ENCODE data around the gene F7.

F7 gene

GRCh38 chr13:113115363-113116205 lies 10.0 kb downstream of the F7 start:
- H3K27ac ChIP-seq, result no peak overlapping the region
- TF ChIP-seq EZH2 (IDR thresholded peaks at IDR 0.05) (no peak), FOXP2 (optimal IDR thresholded peaks at IDR 0.05; ENCODE audit: control extremely low read depth, extremely low read length, insufficient read depth) (no peak), POLR2AphosphoS5 (IDR thresholded peaks at IDR 0.05; ENCODE audit: borderline replicate concordance, low read depth, low read length) (no peak)
- no peak for DNase-seq (ENCODE audit: low read depth, low spot score)

GRCh38 chr13:113116206-113116800 lies 10.7 kb downstream of the F7 start:
- no peaks in the 10 kb centered on the region for H3K9me3 ChIP-seq (ENCODE audit: low read depth, low read length)
- no peak for DNase-seq (ENCODE audit: low read depth, low spot score)
- no peak overlapping the region for H3K4me3 ChIP-seq
- no peak for TF ChIP-seq FOXP2 (optimal IDR thresholded peaks at IDR 0.05; ENCODE audit: control extremely low read depth, extremely low read length, insufficient read depth)
- no peak for TF ChIP-seq POLR2AphosphoS5 (IDR thresholded peaks at IDR 0.05; ENCODE audit: borderline replicate concordance, low read depth, low read length)
- no peak for TF ChIP-seq EZH2 (IDR thresholded peaks at IDR 0.05)
- no peaks in the 10 kb centered on the region for H3K36me3 ChIP-seq (ENCODE audit: insufficient read depth, low read length)
- no peak overlapping the region for H3K27ac ChIP-seq
- H3K9ac ChIP-seq (ENCODE audit: insufficient read length), result no peak overlapping the region

More at GRCh38 chr13:113115363-113116205, 10.0 kb downstream of the F7 start:
- H3K9me3 ChIP-seq (ENCODE audit: low read depth, low read length), result no peaks in the 10 kb centered on the region
- no peak overlapping the region for H3K9ac ChIP-seq (ENCODE audit: insufficient read length)
- H3K36me3 ChIP-seq (ENCODE audit: insufficient read depth, low read length), result no peaks in the 10 kb centered on the region
- no peak overlapping the region for H3K4me3 ChIP-seq

GRCh38 chr13:113116871-113117271 lies 11.3 kb downstream of the F7 start:
- no peak for TF ChIP-seq EZH2 (IDR thresholded peaks at IDR 0.05)
- no peak for TF ChIP-seq FOXP2 (optimal IDR thresholded peaks at IDR 0.05; ENCODE audit: control extremely low read depth, extremely low read length, insufficient read depth)
- no peak for TF ChIP-seq POLR2AphosphoS5 (IDR thresholded peaks at IDR 0.05; ENCODE audit: borderline replicate concordance, low read depth, low read length)
- H3K9ac ChIP-seq (ENCODE audit: insufficient read length), result no peak overlapping the region
- no peak overlapping the region for H3K27ac ChIP-seq
- H3K4me3 ChIP-seq, result no peak overlapping the region
- H3K36me3 ChIP-seq (ENCODE audit: insufficient read depth, low read length), result no peaks in the 10 kb centered on the region
- H3K9me3 ChIP-seq (ENCODE audit: low read depth, low read length), result no peaks in the 10 kb centered on the region
- no peak for DNase-seq (ENCODE audit: low read depth, low spot score)

- H3K9ac ChIP-seq (ENCODE audit: insufficient read length), result no peak overlapping the region
- TF ChIP-seq FOXP2 (optimal IDR thresholded peaks at IDR 0.05; ENCODE audit: control extremely low read depth, extremely low read length, insufficient read depth) (no peak), POLR2AphosphoS5 (IDR thresholded peaks at IDR 0.05; ENCODE audit: borderline replicate concordance, low read depth, low read length) (no peak), EZH2 (IDR thresholded peaks at IDR 0.05) (no peak)
- DNase-seq (ENCODE audit: low read depth, low spot score), result no peak
- no peak overlapping the region for H3K27ac ChIP-seq
- no peak overlapping the region for H3K4me3 ChIP-seq
- no peaks in the 10 kb centered on the region for H3K9me3 ChIP-seq (ENCODE audit: low read depth, low read length)
- H3K36me3 ChIP-seq (ENCODE audit: insufficient read depth, low read length), result no peaks in the 10 kb centered on the region
Observed at GRCh38 chr13:113117335-113117872, 11.8 kb downstream of the F7 start.

- Histone ChIP-seq H3K9ac (ENCODE audit: insufficient read length) (no peak overlapping the region), H3K36me3 (ENCODE audit: insufficient read depth, low read length) (no peaks in the 10 kb centered on the region), H3K4me3 (no peak overlapping the region), H3K9me3 (ENCODE audit: low read depth, low read length) (no peaks in the 10 kb centered on the region), H3K27ac (no peak overlapping the region)
- TF ChIP-seq POLR2AphosphoS5 (IDR thresholded peaks at IDR 0.05; ENCODE audit: borderline replicate concordance, low read depth, low read length) (no peak), FOXP2 (optimal IDR thresholded peaks at IDR 0.05; ENCODE audit: control extremely low read depth, extremely low read length, insufficient read depth) (no peak), EZH2 (IDR thresholded peaks at IDR 0.05) (no peak)
- DNase-seq (ENCODE audit: low read depth, low spot score), result no peak
Observed at GRCh38 chr13:113117911-113118260, 12.3 kb downstream of the F7 start.

- TF ChIP-seq POLR2AphosphoS5 (IDR thresholded peaks at IDR 0.05; ENCODE audit: borderline replicate concordance, low read depth, low read length), result no peak
- TF ChIP-seq EZH2 (IDR thresholded peaks at IDR 0.05), result no peak
- TF ChIP-seq FOXP2 (optimal IDR thresholded peaks at IDR 0.05; ENCODE audit: control extremely low read depth, extremely low read length, insufficient read depth), result no peak
Observed at GRCh38 chr13:113118261-113119021, 12.8 kb downstream of the F7 start.

GRCh38 chr13:113119166-113119821 lies 13.7 kb downstream of the F7 start:
- Histone ChIP-seq H3K9ac (ENCODE audit: insufficient read length) (no peak overlapping the region), H3K4me3 (no peak overlapping the region), H3K27ac (no peak overlapping the region), H3K9me3 (ENCODE audit: low read depth, low read length) (no peaks in the 10 kb centered on the region), H3K36me3 (ENCODE audit: insufficient read depth, low read length) (no peaks in the 10 kb centered on the region)
- no peak for TF ChIP-seq FOXP2 (optimal IDR thresholded peaks at IDR 0.05; ENCODE audit: control extremely low read depth, extremely low read length, insufficient read depth)
- no peak for TF ChIP-seq POLR2AphosphoS5 (IDR thresholded peaks at IDR 0.05; ENCODE audit: borderline replicate concordance, low read depth, low read length)
- TF ChIP-seq EZH2 (IDR thresholded peaks at IDR 0.05), result no peak
- DNase-seq (ENCODE audit: low read depth, low spot score), result no peak

More at GRCh38 chr13:113118261-113119021, 12.8 kb downstream of the F7 start:
- DNase-seq (ENCODE audit: low read depth, low spot score), result no peak
- no peak overlapping the region for H3K9ac ChIP-seq (ENCODE audit: insufficient read length)
- H3K36me3 ChIP-seq (ENCODE audit: insufficient read depth, low read length), result no peaks in the 10 kb centered on the region
- H3K9me3 ChIP-seq (ENCODE audit: low read depth, low read length), result no peaks in the 10 kb centered on the region
- H3K27ac ChIP-seq, result no peak overlapping the region
- H3K4me3 ChIP-seq, result no peak overlapping the region
